Measurements from ENCODE around the gene DDX10.

The DDX10 gene

DNA sequence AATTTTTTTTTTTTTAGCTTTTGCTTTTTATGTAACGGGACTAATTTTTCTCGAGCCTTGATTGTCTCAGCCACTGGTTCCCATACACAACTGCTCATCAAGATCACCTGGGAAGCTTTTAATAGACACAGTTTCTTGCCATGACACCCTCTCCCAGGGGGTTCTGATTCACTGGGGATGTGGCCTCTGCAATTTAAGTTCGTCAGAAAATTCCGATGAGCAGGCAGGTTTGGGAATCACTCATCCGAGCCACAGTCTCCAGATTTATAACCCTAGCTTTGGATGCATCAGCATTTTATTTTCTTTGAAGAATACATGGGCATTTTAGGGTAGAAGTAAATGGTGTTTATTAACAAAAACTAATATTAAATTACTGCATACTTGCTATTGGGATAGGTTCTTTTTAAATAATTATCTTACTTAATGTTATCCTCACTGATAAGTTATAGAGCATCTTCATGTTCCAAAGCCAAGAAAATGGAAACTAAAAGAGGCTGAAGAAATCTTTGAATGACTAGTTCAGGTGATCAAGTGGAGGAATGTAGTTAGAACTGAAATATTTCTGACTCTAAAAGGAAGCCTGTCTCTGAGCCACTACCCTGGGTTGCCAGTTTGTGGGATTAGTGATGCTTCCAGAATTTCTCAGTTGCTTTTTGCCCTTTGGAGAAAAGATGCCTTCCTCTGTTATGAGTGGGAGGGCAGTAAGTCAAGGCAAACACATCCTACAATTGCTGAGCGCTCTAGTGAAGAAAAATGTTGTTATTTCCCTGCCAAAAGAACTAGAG is 319.0 kb downstream of the DDX10 start:
- DNase-seq (ENCODE audit: low spot score), result no peak

DNA sequence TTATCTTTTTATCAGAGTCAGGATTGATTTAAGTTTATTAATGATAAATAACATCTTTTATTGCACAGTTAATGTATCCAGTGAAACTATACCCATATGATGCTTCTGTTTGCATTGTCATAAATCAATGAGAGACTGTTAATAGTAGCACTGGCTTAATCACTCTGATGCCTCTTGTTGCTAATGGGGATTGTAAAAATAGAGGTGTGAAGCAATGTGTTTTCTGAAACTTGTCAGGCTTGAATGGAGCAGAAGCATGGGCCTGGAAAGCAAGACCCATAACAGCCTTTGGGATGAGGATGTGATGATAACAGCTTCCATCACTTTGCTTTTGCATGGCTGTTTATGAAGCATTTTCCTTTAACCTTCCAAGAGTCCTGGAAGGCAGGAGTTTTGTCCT is 319.7 kb downstream of the DDX10 start:
- DNase-seq (ENCODE audit: low spot score), result no peak

DNA sequence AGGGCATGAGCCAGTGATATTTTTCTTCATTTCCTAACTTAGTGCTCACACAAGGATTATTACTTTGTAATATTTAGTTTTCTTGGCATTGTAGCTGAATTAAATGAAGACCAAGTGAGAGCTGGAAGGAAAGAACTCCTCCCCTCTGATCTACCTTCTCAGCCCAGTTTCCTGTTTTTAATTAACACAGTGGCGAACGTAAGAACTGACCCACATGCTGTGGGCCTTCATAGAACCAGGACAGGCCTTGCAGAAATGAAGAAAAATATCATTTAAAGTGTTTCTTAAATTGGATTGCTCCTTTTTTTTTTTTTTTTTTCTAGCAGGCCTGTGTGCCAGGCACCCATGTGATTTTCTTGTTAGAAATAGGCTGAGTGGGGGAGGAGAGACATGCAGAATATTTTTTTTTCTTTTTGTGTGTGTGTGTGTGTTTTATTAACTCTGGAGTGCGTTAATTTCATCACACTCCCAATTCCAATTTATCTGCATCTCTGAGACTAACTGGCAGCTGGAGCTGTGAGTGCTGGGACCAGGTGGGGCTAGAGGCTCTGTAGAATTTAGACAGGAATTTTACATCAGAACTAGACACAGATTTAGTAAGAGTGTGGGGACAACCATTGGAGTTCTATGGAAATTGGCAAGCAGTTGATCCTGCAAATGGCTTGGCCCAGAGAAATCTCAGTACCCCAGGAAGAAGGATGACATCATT is 320.5 kb downstream of the DDX10 start:
- no peak for DNase-seq (ENCODE audit: low spot score)

DNA sequence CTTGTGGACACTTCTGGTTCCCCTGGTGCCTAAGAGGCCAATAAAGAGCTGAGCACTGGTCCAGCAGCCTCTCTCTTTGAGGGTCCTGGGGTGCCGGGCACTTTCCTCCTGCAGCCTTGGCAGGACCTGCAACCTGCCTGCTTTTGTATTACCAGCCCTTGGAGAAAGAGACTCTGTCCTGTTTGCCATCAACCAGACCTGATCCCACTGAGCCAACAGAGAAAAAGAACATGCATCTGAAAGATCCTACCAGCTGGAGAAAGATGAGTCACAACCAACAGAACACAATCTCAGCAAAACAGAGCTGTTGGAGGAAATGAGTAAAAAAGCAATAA is 321.0 kb downstream of the DDX10 start:
- DNase-seq (ENCODE audit: low spot score), result no peak
